Neural cell (in vitro differentiated cells): Measurements from ENCODE around the gene ADAP1. TPM values are rescaled to one million over a fixed set of nuclear protein-coding genes. Genes with fewer than 3 reads are reported as not detected.

Source experiments
- H2AFZ ChIP-seq: fragments of 200-600, 300-800 bp; sonication (generic), shearing (Covaris generic); 2 replicates; pipeline ENCODE4 v1.6.0; 2014; ENCODE audit warnings: low read depth, mild to moderate bottlenecking, antibody characterized with exemption, low read length, moderate library complexity
- H3F3A ChIP-seq: fragments of 200-600 bp; shearing (Covaris generic); 2 replicates; pipeline ENCODE4 v1.6.1; 2016; ENCODE audit warnings: mild to moderate bottlenecking, moderate library complexity, mixed read lengths, antibody characterized with exemption, low read length; ENCODE audit not compliant: insufficient read depth, poor library complexity, severe bottlenecking
- H3K27ac ChIP-seq: fragments of 200-600, 300-800 bp; sonication (generic), shearing (Covaris generic); 2 replicates; pipeline ENCODE4 v1.5.1; 2014; ENCODE audit warnings: mild to moderate bottlenecking, low read length, moderate library complexity
- H3K27me3 ChIP-seq: fragments of 300-800, 200-600 bp; sonication (generic), shearing (Covaris generic); 2 replicates; pipeline ENCODE4 v1.6.0; 2014; ENCODE audit warnings: mild to moderate bottlenecking, low read depth, low read length, moderate library complexity; ENCODE audit not compliant: insufficient read depth
- H3K36me3 ChIP-seq: fragments of 300-800, 200-600 bp; sonication (generic), shearing (Covaris generic); 2 replicates; pipeline ENCODE4 v1.5.1; 2014; ENCODE audit warnings: mild to moderate bottlenecking, antibody characterized with exemption, low read length, moderate library complexity; ENCODE audit not compliant: insufficient read depth
- H3K4me2 ChIP-seq: fragments of 300-800, 200-600 bp; sonication (generic), shearing (Covaris generic); 2 replicates; pipeline ENCODE4 v1.6.0; 2014; ENCODE audit warnings: mild to moderate bottlenecking, low read length
- H3K4me3 ChIP-seq: fragments of 300-800, 200-600 bp; sonication (generic), shearing (Covaris generic); 2 replicates; pipeline ENCODE4 v1.5.1; 2014; ENCODE audit warnings: mild to moderate bottlenecking, low read length, moderate library complexity
- H3K79me2 ChIP-seq: fragments of 200-600 bp; shearing (Covaris generic); replicated peaks from 2 replicates; pipeline ENCODE4 v1.6.0; 2014; ENCODE audit warnings: mild to moderate bottlenecking, low read length, moderate library complexity; ENCODE audit not compliant: insufficient read depth
- H3K9ac ChIP-seq: fragments of 300-800, 200-600 bp; sonication (generic), shearing (Covaris generic); 2 replicates; pipeline ENCODE4 v1.6.1; 2016; ENCODE audit warnings: mild to moderate bottlenecking, low read length, mixed read lengths
- H3K9me2 ChIP-seq: fragments of 200-600 bp; shearing (Covaris generic); 2 replicates; pipeline ENCODE4 v1.6.1; 2016; ENCODE audit warnings: mild to moderate bottlenecking, low read length, mixed read lengths; ENCODE audit not compliant: insufficient read depth
- H3K9me3 ChIP-seq: fragments of 200-600, 300-800 bp; sonication (generic), shearing (Covaris generic); 2 replicates; pipeline ENCODE4 v1.6.1; 2016; ENCODE audit warnings: mild to moderate bottlenecking, mixed run types, low read length, moderate library complexity, mixed read lengths
- H4K20me1 ChIP-seq: fragments of 200-600 bp; shearing (Covaris generic); 2 replicates; pipeline ENCODE4 v1.6.1; 2016; ENCODE audit warnings: mild to moderate bottlenecking, mixed run types; ENCODE audit not compliant: insufficient read depth
- CTCF ChIP-seq: fragments of 450-650 bp; IDR thresholded peaks from 2 replicates; pipeline ENCODE4 v1.5.1; 2014; ENCODE audit warnings: antibody characterized with exemption, mild to moderate bottlenecking, moderate library complexity; ENCODE audit not compliant: poor library complexity, severe bottlenecking
- EP300 ChIP-seq: fragments of 450-650 bp; conservative IDR thresholded peaks from 2 replicates; pipeline ENCODE4 v1.6.1; 2014; ENCODE audit warnings: antibody characterized with exemption, mild to moderate bottlenecking, moderate library complexity; ENCODE audit not compliant: poor library complexity, severe bottlenecking
- EZH2 ChIP-seq: fragments of 200-600, 300-800 bp; shearing (Covaris generic), sonication (generic); IDR thresholded peaks from 2 replicates; pipeline ENCODE4 v1.6.1; 2014; ENCODE audit warnings: antibody characterized with exemption, low read length, borderline replicate concordance, mild to moderate bottlenecking; ENCODE audit not compliant: insufficient read depth, poor library complexity, severe bottlenecking
- MXI1 ChIP-seq: fragments of 450-650 bp; conservative IDR thresholded peaks from 2 replicates; pipeline ENCODE4 v1.6.1; 2014; ENCODE audit warnings: antibody characterized with exemption, mild to moderate bottlenecking; ENCODE audit not compliant: poor library complexity, severe bottlenecking
- POLR2AphosphoS5 ChIP-seq: IDR thresholded peaks from 2 replicates; pipeline ENCODE4 v1.6.1; 2012
- RAD21 ChIP-seq: fragments of 450-650 bp; conservative IDR thresholded peaks from 2 replicates; pipeline ENCODE4 v1.6.1; 2014; ENCODE audit warnings: antibody characterized with exemption, mild to moderate bottlenecking, moderate library complexity
- REST ChIP-seq: IDR thresholded peaks from 2 replicates; pipeline ENCODE4 v1.6.1; 2012; ENCODE audit warnings: borderline replicate concordance
- SMC3 ChIP-seq: fragments of 450-650 bp; conservative IDR thresholded peaks from 2 replicates; pipeline ENCODE4 v1.6.1; 2014; ENCODE audit warnings: antibody characterized with exemption, mild to moderate bottlenecking, moderate library complexity; ENCODE audit not compliant: poor library complexity
- TAF1 ChIP-seq: IDR thresholded peaks from 2 replicates; pipeline ENCODE4 v1.6.1; 2012; ENCODE audit warnings: low read depth
- polyA plus RNA-seq: library from polyadenylated mRNA; depleted of rRNA; stranded (reverse); fragments of >200 nt; gene quantifications from 2 replicates; pipeline ENCODE4 v1.2.3, GENCODE V29; 2014

ADAP1 gene
- polyA plus RNA-seq, 1 donor from 2014 or later, result 76.8 TPM

GRCh38 chr7:988963-989529 lies 34.6 kb upstream of the ADAP1 start:
- H3K4me3 ChIP-seq, result no peak overlapping the region
- H3K27me3 ChIP-seq, result no peaks in the 10 kb centered on the region
- H3K36me3 ChIP-seq, result no peaks in the 10 kb centered on the region
- no peak overlapping the region for H3K9ac ChIP-seq
- H3K27ac ChIP-seq, result no peak overlapping the region
- no peak for TF ChIP-seq POLR2AphosphoS5
- no peak for TF ChIP-seq RAD21
- no peak for TF ChIP-seq TAF1
- no peak for TF ChIP-seq MXI1
- TF ChIP-seq SMC3, result no peak
- no peak for TF ChIP-seq CTCF
- TF ChIP-seq EZH2, result no peak
- no peak overlapping the region for H3K4me2 ChIP-seq
- no peaks in the 10 kb centered on the region for H4K20me1 ChIP-seq
- H3F3A ChIP-seq, result no peaks in the 10 kb centered on the region
- no peaks in the 10 kb centered on the region for H3K9me3 ChIP-seq
- no peaks in the 10 kb centered on the region for H3K9me2 ChIP-seq
- no peaks in the 10 kb centered on the region for H3K79me2 ChIP-seq
- no peak overlapping the region for H2AFZ ChIP-seq

- H3F3A ChIP-seq, result no peaks in the 10 kb centered on the region
- no peak overlapping the region for H3K27ac ChIP-seq
- H2AFZ ChIP-seq, result no peak overlapping the region
- no peaks in the 10 kb centered on the region for H3K27me3 ChIP-seq
- H3K9me3 ChIP-seq, result no peaks in the 10 kb centered on the region
- H3K4me3 ChIP-seq, result no peak overlapping the region
- no peaks in the 10 kb centered on the region for H4K20me1 ChIP-seq
- H3K4me2 ChIP-seq, result no peak overlapping the region
- H3K9me2 ChIP-seq, result no peaks in the 10 kb centered on the region
- TF ChIP-seq REST, result no peak
- no peaks in the 10 kb centered on the region for H3K36me3 ChIP-seq
- no peaks in the 10 kb centered on the region for H3K79me2 ChIP-seq
- H3K9ac ChIP-seq, result no peak overlapping the region
Observed at GRCh38 chr7:988426-988911, 34.0 kb upstream of the ADAP1 start.

- no peak for TF ChIP-seq CTCF
- no peak for TF ChIP-seq SMC3
- TF ChIP-seq EZH2, result no peak
- TF ChIP-seq POLR2AphosphoS5, result no peak
- no peak for TF ChIP-seq REST
- no peak for TF ChIP-seq TAF1
- no peak for TF ChIP-seq EP300
- TF ChIP-seq RAD21, result no peak
- no peak for TF ChIP-seq MXI1
- Histone ChIP-seq H3K36me3 (no peaks in the 10 kb centered on the region), H3K27ac (no peak overlapping the region), H3K9ac (no peak overlapping the region), H3K79me2 (no peaks in the 10 kb centered on the region), H3K4me2 (no peak overlapping the region), H2AFZ (no peak overlapping the region), H4K20me1 (no peaks in the 10 kb centered on the region), H3K9me2 (no peaks in the 10 kb centered on the region), H3K27me3 (no peaks in the 10 kb centered on the region), H3F3A (no peaks in the 10 kb centered on the region), H3K4me3 (no peak overlapping the region), H3K9me3 (no peaks in the 10 kb centered on the region)
Observed at GRCh38 chr7:987909-988308, 33.4 kb upstream of the ADAP1 start.
